Measurements from ENCODE around the gene HRC.
"Not testable (repeated sequence)": the region's sequence is repeated elsewhere in the genome, so short reads cannot be mapped to it uniquely, and the experiment has no call there.

HRC gene

DNA sequence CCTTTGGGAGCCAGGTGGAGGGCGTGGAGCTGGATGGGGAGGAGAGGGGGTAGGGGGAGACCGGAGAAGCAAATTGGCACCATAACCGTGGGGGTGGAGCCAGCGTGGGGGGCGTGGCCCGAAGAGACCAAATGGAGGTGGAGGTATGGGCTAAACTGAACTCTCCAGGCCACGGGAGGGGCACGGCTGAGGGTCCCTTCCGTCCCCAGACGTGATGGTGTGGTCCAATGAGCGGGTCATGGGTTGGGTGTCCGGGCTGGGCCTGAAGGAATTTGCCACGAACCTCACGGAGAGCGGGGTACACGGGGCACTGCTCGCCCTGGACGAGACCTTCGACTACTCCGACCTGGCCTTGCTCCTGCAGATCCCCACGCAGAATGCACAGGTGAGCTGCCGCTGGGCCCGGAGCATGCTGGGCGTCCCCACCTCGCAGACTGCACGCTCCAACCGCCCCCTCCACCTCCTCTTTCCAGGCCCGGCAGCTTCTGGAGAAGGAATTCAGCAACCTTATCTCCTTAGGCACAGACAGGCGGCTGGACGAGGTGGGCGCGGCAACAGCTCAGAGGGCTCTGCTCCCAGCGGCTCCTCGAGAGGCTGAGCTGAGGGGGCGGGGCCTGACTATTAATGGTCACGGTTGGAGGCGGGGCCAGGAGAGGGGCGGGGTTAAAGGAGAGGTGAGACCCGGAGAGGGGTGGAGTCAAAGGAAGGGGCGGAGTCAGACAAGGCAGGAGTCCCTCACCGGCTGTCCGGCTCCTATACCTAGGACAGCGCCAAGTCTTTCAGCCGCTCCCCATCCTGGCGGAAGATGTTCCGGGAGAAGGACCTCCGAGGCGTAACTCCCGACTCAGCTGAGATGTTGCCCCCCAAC lies 6.2 kb downstream of the HRC start:
- Histone ChIP-seq H3K4me1 (peaks cover 50 to 70% (median 64%) of the 10 kb centered on the region in 10 experiments), H3K9me3 (replicated peaks in 1 of 11) (no peaks in the 10 kb centered on the region), H3K9ac (peak overlapping the region; percentile 79 to 91 (median 86)), H3K27ac (peak overlapping the region in 10 of 11 experiments; percentile 77 to 90 (median 84); a peak in 20 of 22 replicates), H3K36me3 (no peaks in the 10 kb centered on the region), H4K20me1 (peaks cover 0 to 5% (median 0%) of the 10 kb centered on the region in 11 experiments; a peak in 2 of 22 replicates), H3K4me3 (peak overlapping the region; percentile 70 to 86 (median 76)), H3K27me3 (no peaks in the 10 kb centered on the region; a peak in 1 of 22 replicates), H3K4me2 (peak overlapping the region; percentile 94 to 100 (median 99))
- TF ChIP-seq Cebpa-rat (IDR thresholded peaks at IDR 0.05) = no peak

DNA sequence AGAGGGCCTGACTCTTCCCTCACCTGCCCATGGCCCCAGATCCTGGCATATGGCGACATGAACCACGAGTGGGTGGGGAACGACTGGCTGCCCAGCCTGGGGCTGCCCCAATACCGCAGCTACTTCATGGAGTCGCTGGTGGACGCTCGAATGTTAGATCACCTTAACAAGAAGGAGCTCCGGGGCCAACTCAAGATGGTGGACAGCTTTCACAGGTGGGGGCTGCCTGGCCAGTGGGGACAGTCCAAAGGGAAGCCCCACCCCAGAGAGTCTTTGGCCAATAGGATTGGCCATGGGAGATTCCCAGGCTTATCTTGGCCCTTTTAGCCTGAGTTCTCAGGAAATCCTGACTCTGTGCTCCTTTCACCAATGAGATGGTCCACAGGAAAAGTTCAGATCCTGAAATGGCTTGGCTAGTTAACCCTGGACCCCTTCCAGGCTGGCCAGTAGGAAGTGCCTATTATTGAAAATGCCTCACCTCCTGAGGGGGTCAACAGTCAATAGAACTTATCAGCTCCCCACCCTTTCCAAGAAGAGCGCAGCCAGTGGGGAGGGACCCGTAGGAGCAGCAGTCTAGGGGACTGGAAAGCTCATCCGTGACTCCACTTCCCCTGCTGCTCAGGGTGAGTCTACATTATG lies 7.0 kb downstream of the HRC start:
- TF ChIP-seq Cebpa-rat (IDR thresholded peaks at IDR 0.05) = no peak
- H3K9ac ChIP-seq = peak overlapping the region in 2 of 11 experiments; percentile 39 to 85; a peak in 1 of 22 replicates
- no peak overlapping the region for H3K27ac ChIP-seq
- H3K9me3 ChIP-seq (replicated peaks in 1 of 11) = no peaks in the 10 kb centered on the region
- peak overlapping the region; percentile 94 to 100 (median 99); a peak in 21 of 22 replicates for H3K4me2 ChIP-seq
- peaks cover 42 to 66% (median 58%) of the 10 kb centered on the region in 10 experiments for H3K4me1 ChIP-seq
- H3K27me3 ChIP-seq = no peaks in the 10 kb centered on the region; a peak in 1 of 22 replicates
- peaks cover 0 to 5% (median 0%) of the 10 kb centered on the region in 11 experiments; a peak in 2 of 22 replicates for H4K20me1 ChIP-seq
- H3K36me3 ChIP-seq = no peaks in the 10 kb centered on the region
- peak overlapping the region in 2 of 10 experiments; percentile 75 to 78; a peak in 3 of 20 replicates for H3K4me3 ChIP-seq

DNA sequence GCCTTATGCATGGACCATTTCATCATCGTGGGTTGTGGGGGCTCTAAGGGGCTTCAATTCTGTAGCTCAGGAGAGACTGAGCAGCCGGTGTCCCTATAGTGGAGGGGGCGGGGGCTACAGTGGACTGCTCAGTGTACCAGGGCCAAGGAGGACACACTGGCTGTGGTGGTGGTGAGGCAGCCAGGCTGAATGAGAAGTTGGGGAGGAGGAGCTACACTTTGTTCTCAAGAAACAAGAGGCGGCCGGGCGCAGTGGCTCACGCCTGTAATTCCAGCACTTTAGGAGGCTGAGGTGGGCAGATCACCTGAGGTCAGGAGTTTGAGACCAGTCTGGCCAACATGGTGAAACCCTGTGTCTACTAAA lies 8.8 kb downstream of the HRC start:
- Histone ChIP-seq H3K4me3 (peak overlapping the region in 1 of 10 experiments; percentile 37; a peak in 2 of 20 replicates), H3K4me1 (peaks cover 28 to 65% (median 60%) of the 10 kb centered on the region in 10 experiments), H3K4me2 (peak overlapping the region; percentile 23 to 84 (median 63); a peak in 21 of 22 replicates)
- not testable (repeated sequence) for H3K9ac ChIP-seq; H3K36me3 ChIP-seq; H3K9me3 ChIP-seq (replicated peaks in 1 of 11); H3K27me3 ChIP-seq; H4K20me1 ChIP-seq; H3K27ac ChIP-seq

DNA sequence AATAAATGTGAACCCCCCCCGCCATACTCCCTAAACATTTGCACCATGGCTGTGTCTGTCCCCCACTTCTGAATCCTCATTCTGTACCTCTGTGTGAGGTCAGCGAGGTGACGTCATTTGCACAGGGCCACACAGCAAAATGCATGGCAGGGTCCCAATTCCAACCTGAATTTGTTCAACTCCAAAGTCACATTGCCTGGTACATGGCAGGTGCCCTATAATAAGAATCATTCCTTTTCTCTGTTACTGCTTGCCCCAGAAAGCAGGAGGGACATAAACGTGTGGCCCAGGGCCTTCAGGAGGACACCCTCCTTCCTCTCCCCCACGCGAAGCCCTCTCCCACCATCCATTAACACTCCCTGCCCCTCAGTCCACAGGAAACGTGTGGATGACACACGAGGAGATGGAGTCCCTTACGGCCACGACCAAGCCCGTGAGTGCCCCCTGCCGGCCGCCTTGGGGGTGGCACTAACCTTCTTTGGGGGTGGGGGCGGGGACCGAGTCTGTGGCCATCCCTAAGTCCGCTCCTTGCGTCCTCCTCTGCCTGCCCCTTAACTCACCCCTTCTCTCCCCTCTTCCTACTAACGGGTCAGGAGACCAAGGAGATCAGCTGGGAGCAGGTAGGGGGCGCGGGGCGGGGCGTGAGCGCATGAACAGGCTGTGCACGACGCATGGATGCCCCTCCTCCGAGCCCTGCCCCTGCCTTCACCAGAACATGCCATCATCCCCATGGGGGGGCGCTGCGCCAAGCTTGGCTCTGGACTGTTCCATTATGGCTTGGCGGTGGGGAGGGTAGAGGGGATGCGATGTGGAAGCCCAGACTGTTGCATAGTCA lies 9.4 kb downstream of the HRC start:
- peak overlapping the region in 3 of 10 experiments; percentile 17 to 37 (median 36); a peak in 4 of 20 replicates for H3K4me3 ChIP-seq
- H3K4me1 ChIP-seq = peaks cover 28 to 65% (median 60%) of the 10 kb centered on the region in 10 experiments
- no peaks in the 10 kb centered on the region for H3K9me3 ChIP-seq (replicated peaks in 1 of 11)
- peak overlapping the region; percentile 23 to 84 (median 63) for H3K4me2 ChIP-seq
- H4K20me1 ChIP-seq = peaks cover 0 to 3% (median 0%) of the 10 kb centered on the region in 11 experiments; a peak in 2 of 22 replicates
- no peak for TF ChIP-seq Cebpa-rat (IDR thresholded peaks at IDR 0.05)
- H3K36me3 ChIP-seq = no peaks in the 10 kb centered on the region
- no peaks in the 10 kb centered on the region for H3K27me3 ChIP-seq
- H3K27ac ChIP-seq = no peak overlapping the region; a peak in 1 of 22 replicates
- peak overlapping the region in 2 of 11 experiments; percentile 14 to 22; a peak in 2 of 22 replicates for H3K9ac ChIP-seq

DNA sequence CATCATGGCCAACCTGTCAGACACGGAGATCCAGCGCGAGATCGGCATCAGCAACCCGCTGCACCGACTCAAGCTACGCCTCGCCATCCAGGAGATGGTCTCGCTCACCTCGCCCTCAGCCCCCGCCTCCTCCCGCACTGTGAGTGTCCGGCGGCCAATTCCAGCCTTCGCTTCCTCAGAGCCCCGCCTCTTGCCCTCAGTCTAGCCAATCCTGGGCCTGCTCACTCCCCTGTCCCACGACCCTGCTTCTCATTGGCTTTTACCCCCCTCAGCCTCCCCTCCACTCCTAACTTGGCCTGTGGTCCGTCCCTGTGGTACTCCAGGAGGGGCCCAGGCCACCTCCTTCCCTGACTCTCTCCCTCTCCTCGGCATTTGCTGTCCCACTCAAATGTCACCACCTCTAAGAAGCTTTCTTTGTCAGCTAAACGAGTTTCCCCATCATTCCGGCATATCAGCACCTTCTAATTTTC lies 12.3 kb downstream of the HRC start:
- Histone ChIP-seq H3K4me1 (peaks cover 15 to 60% (median 53%) of the 10 kb centered on the region in 10 experiments), H4K20me1 (no peaks in the 10 kb centered on the region; a peak in 1 of 22 replicates), H3K4me2 (peak overlapping the region; percentile 78 to 94 (median 91)), H3K9ac (peak overlapping the region in 5 of 11 experiments; percentile 41 to 61 (median 57); a peak in 6 of 22 replicates), H3K27ac (no peak overlapping the region), H3K4me3 (peak overlapping the region; percentile 39 to 63 (median 51); a peak in 16 of 20 replicates), H3K27me3 (no peaks in the 10 kb centered on the region), H3K9me3 (replicated peaks in 1 of 11) (no peaks in the 10 kb centered on the region), H3K36me3 (0 out of 22 replicates have a peak, but pooled peaks cover 0 to 2% (median 0%) of the 10 kb centered on the region in 11 experiments)
- no peak for TF ChIP-seq Cebpa-rat (IDR thresholded peaks at IDR 0.05)

DNA sequence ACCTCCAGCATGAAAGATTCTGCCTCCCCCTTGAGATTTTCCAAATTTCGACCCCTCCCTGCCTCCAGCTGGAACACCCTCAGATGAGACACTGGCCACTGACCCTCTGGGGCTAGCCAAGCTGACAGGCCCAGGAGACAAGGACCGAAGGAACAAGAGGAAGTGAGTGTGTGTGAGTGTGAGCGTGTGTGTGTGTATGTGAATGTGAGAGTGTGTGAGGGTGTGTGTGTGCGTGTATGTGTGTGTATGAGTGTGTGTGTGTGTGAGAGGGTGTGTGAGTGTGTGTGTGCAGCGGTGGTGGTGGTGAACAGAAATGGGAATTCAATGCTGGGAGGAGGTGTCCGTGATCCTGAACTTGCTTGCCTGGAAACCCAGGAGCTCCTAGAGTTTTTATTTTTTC lies 13.8 kb downstream of the HRC start:
- no peak overlapping the region for H3K27ac ChIP-seq
- H3K4me1 ChIP-seq = peaks cover 24 to 67% (median 57%) of the 10 kb centered on the region in 10 experiments
- no peaks in the 10 kb centered on the region for H4K20me1 ChIP-seq
- peaks cover 0 to 16% (median 9%) of the 10 kb centered on the region in 11 experiments; a peak in 14 of 22 replicates for H3K36me3 ChIP-seq
- H3K9ac ChIP-seq = no peak overlapping the region
- H3K9me3 ChIP-seq (replicated peaks in 1 of 11) = peaks cover 0 to 5% (median 0%) of the 10 kb centered on the region in 11 experiments; a peak in 2 of 22 replicates
- TF ChIP-seq Cebpa-rat (IDR thresholded peaks at IDR 0.05) = no peak
- H3K4me3 ChIP-seq = no peak overlapping the region
- peak overlapping the region; percentile 36 to 92 (median 59); a peak in 20 of 22 replicates for H3K4me2 ChIP-seq
- no peaks in the 10 kb centered on the region for H3K27me3 ChIP-seq

DNA sequence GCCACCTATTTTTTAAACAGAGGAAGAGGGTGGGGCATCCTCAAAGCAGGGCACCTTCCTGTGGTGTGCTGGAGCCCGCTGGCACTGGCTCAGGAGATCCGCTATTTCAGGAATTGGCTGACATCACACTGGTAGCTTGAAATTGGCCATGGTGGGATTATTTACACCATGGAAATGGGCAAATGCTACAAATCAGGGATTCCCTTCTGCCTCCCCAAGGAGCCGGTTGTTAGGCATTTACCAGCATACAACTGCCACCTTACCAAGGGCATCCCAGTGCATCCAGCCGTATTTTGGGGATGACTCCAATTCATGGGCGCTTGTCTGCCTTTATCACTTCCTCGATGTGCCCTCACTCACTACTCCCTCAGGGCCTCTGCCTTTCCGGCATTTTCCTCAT lies 14.2 kb downstream of the HRC start:
- Histone ChIP-seq H3K4me2 (peak overlapping the region; percentile 36 to 92 (median 59); a peak in 20 of 22 replicates), H3K9me3 (replicated peaks in 1 of 11) (peaks cover 0 to 9% (median 0%) of the 10 kb centered on the region in 11 experiments; a peak in 3 of 22 replicates), H3K27ac (no peak overlapping the region), H3K4me1 (peaks cover 28 to 67% (median 53%) of the 10 kb centered on the region in 10 experiments), H3K4me3 (no peak overlapping the region), H3K27me3 (no peaks in the 10 kb centered on the region), H4K20me1 (no peaks in the 10 kb centered on the region), H3K36me3 (peaks cover 0 to 20% (median 13%) of the 10 kb centered on the region in 11 experiments; a peak in 14 of 22 replicates), H3K9ac (no peak overlapping the region)
- no peak for TF ChIP-seq Cebpa-rat (IDR thresholded peaks at IDR 0.05)

DNA sequence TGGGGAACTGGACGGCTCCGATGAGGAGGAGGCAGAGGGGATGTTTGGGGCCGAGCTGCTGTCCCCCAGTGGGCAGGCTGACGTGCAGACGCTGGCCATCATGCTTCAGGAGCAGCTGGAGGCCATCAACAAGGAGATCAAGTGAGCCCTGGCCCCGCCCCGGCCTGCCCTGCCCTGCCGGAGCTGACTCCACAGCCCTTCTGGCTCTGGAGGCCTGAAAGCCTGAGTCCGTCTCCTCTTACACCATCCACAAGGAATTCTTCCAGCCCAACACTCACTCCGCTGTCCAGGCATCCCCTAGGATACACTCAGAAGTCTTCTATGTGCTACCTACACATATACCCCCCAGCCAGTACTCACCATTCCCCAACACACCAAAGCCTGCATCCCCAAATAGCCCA lies 18.4 kb downstream of the HRC start:
- Histone ChIP-seq H3K9ac (no peak overlapping the region), H3K9me3 (replicated peaks in 1 of 11) (peaks cover 0 to 24% (median 0%) of the 10 kb centered on the region in 11 experiments; a peak in 3 of 22 replicates), H3K36me3 (peaks cover 0 to 43% (median 34%) of the 10 kb centered on the region in 11 experiments; a peak in 18 of 22 replicates), H3K4me3 (no peak overlapping the region), H3K27me3 (peaks cover 0 to 9% (median 0%) of the 10 kb centered on the region in 11 experiments; a peak in 5 of 22 replicates), H3K4me1 (peaks cover 24 to 45% (median 36%) of the 10 kb centered on the region in 10 experiments), H3K27ac (peak overlapping the region in 2 of 11 experiments; percentile 42 to 47; a peak in 5 of 22 replicates), H4K20me1 (no peaks in the 10 kb centered on the region), H3K4me2 (peak overlapping the region in 9 of 11 experiments; percentile 15 to 73 (median 48); a peak in 14 of 22 replicates)
- TF ChIP-seq Cebpa-rat (IDR thresholded peaks at IDR 0.05) = no peak
